Measurements from ENCODE around the gene RAB5A. TPM values are rescaled to one million over a fixed set of nuclear protein-coding genes. Genes with fewer than 3 reads are reported as not detected.
"Not testable (repeated sequence)": the region's sequence is repeated elsewhere in the genome, so short reads cannot be mapped to it uniquely, and the experiment has no call there.

The RAB5A gene
- total RNA-seq, 1 experiment from 2014 or later, result 34.4 TPM

GRCh38 chr3:19937459-19938294 lies 9.2 kb upstream of the RAB5A start:
- Histone ChIP-seq H3K4me3 (ENCODE audit: insufficient read depth, low read depth, low read length) (no peak overlapping the region), H3K36me3 (replicated peaks; ENCODE audit: control insufficient read depth, insufficient read depth, low read length) (no peaks in the 10 kb centered on the region)
- DNase-seq, result no peak

GRCh38 chr3:19938295-19938627 lies 8.6 kb upstream of the RAB5A start:
- Histone ChIP-seq H3K4me3 (ENCODE audit: insufficient read depth, low read depth, low read length) (no peak overlapping the region), H3K36me3 (replicated peaks; ENCODE audit: control insufficient read depth, insufficient read depth, low read length) (no peaks in the 10 kb centered on the region), H3K27me3 (ENCODE audit: control insufficient read depth, insufficient read depth, low read length) (no peaks in the 10 kb centered on the region)
- no peak for DNase-seq

More at GRCh38 chr3:19937459-19938294, 9.2 kb upstream of the RAB5A start:
- no peaks in the 10 kb centered on the region for H3K27me3 ChIP-seq (ENCODE audit: control insufficient read depth, insufficient read depth, low read length)

DNA sequence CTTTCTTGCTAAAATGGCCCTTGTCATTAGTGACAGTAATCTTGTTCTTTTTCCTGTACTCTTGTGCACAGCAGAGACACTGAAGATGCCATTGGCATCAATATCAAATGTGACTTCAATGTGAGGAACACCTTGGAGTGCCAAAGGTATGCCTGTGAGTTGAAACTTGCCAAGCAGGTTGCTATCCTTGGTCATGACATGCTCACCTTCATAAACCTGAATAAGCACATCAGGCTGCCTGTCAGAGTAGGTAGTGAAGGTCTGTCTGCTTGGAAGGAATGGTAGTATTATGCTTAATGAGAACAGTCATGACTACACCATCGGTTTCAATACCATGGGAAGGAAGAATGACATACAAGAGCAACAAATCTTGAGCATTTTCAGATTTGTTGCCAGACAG lies 6.3 kb upstream of the RAB5A start:
- no peak for DNase-seq
- H3K36me3 ChIP-seq (replicated peaks; ENCODE audit: control insufficient read depth, insufficient read depth, low read length), result no peaks in the 10 kb centered on the region
- H3K4me3 ChIP-seq (ENCODE audit: insufficient read depth, low read depth, low read length), result no peak overlapping the region
- H3K27me3 ChIP-seq (ENCODE audit: control insufficient read depth, insufficient read depth, low read length), result no peaks in the 10 kb centered on the region

DNA sequence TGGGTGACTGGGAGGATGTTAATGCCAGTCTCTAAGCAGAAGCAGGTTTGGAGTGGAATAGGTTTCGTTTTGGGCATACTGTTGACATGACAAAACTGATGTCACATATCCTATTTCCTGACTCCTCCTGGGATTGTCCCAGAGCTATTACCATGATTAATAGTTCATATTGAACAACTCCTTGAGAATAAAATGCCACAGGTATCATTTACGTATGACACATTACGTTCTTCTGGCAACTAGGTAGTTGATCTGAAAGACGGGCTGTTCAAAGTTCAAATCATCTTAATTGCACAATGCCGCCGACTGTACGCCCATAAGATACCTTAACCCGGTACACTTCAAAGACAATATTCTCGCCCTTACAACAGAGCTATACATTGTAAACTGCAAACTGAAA lies 1.4 kb upstream of the RAB5A start:
- DNase-seq, result no peak
- Histone ChIP-seq H3K27me3 (ENCODE audit: control insufficient read depth, insufficient read depth, low read length) (no peaks in the 10 kb centered on the region), H3K36me3 (replicated peaks; ENCODE audit: control insufficient read depth, insufficient read depth, low read length) (no peaks in the 10 kb centered on the region), H3K4me3 (ENCODE audit: insufficient read depth, low read depth, low read length) (no peak overlapping the region)

- Histone ChIP-seq H3K36me3 (replicated peaks; ENCODE audit: control insufficient read depth, insufficient read depth, low read length) (peaks cover 3% of the 10 kb centered on the region), H3K4me3 (ENCODE audit: insufficient read depth, low read depth, low read length) (peak overlapping the region; percentile 59), H3K27me3 (ENCODE audit: control insufficient read depth, insufficient read depth, low read length) (no peaks in the 10 kb centered on the region)
- no peak for DNase-seq
Measured at GRCh38 chr3:19945969-19946831, 697 bp upstream of the RAB5A start.

DNA sequence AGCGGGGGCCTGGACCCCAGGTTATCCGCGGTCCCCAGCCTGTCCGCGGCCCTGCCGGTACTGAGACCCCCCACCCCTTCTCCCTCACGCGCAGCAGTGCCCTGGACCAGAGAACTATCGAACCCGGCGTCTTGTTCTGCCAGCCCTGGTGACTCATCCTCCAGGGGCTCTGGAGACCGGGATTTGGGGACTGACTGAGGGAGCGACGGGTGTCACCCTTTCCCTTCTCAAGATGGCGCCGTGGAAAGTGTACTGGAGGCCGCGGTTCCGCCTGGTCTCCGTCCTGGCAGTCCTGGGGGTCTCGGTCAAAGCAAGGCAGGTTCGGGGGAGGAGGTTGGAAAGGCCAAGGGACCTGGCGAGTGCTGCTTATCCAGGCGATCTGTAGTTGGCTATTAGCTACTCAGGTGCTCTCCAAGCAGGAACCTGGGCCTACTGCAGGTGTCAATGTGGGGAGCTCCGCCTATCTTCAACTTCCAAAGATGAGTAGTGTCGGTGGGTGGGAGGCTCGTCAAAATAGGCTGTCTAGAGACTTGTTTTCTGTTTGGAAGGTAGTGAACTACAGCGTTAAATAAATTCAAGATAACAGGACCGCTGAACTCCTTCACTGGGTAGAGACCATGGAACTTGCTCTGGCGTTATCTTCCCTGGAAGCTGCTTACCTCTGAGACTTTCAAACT lies 790 bp downstream of the RAB5A start:
- DNase-seq, result peak; percentile 63
- H3K4me3 ChIP-seq (ENCODE audit: insufficient read depth, low read depth, low read length), result peak overlapping the region; percentile 96
- peaks cover 10% of the 10 kb centered on the region for H3K36me3 ChIP-seq (replicated peaks; ENCODE audit: control insufficient read depth, insufficient read depth, low read length)
- no peaks in the 10 kb centered on the region for H3K27me3 ChIP-seq (ENCODE audit: control insufficient read depth, insufficient read depth, low read length)

DNA sequence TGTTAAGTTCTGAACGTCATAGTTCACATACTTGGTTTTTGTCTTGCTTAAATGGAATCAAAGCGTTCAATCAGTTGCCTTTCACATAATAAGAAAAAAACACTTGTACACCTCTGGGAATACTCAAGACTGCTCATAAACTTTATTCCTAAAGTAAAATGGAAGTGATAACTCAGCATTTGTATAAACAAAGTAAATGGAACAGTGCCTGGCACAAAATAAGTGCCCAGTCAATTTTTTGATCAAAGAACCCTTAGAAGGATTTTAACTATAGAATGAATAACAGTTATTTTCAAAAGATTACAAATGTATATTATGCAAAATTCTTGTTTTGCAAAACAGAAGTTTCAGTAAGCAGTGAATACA lies 1.3 kb downstream of the RAB5A start:
- DNase-seq, result no peak
- H3K36me3 ChIP-seq (replicated peaks; ENCODE audit: control insufficient read depth, insufficient read depth, low read length), result peaks cover 11% of the 10 kb centered on the region
- peak overlapping the region; percentile 96 for H3K4me3 ChIP-seq (ENCODE audit: insufficient read depth, low read depth, low read length)
- no peaks in the 10 kb centered on the region for H3K27me3 ChIP-seq (ENCODE audit: control insufficient read depth, insufficient read depth, low read length)

- DNase-seq, result no peak
- peaks cover 23% of the 10 kb centered on the region for H3K36me3 ChIP-seq (replicated peaks; ENCODE audit: control insufficient read depth, insufficient read depth, low read length)
- no peaks in the 10 kb centered on the region for H3K27me3 ChIP-seq (ENCODE audit: control insufficient read depth, insufficient read depth, low read length)
- no peak overlapping the region for H3K4me3 ChIP-seq (ENCODE audit: insufficient read depth, low read depth, low read length)
Measured at GRCh38 chr3:19950316-19950715, 3.4 kb downstream of the RAB5A start.

- no peak for DNase-seq
- Histone ChIP-seq H3K4me3 (ENCODE audit: insufficient read depth, low read depth, low read length) (no peak overlapping the region), H3K36me3 (replicated peaks; ENCODE audit: control insufficient read depth, insufficient read depth, low read length) (peaks cover 25% of the 10 kb centered on the region), H3K27me3 (ENCODE audit: control insufficient read depth, insufficient read depth, low read length) (no peaks in the 10 kb centered on the region)
Measured at GRCh38 chr3:19954676-19955075, 7.8 kb downstream of the RAB5A start.

- H3K27me3 ChIP-seq (ENCODE audit: control insufficient read depth, insufficient read depth, low read length); H3K4me3 ChIP-seq (ENCODE audit: insufficient read depth, low read depth, low read length); DNase-seq: not testable (repeated sequence)
- H3K36me3 ChIP-seq (replicated peaks; ENCODE audit: control insufficient read depth, insufficient read depth, low read length), result peaks cover 17% of the 10 kb centered on the region
Measured at GRCh38 chr3:19957354-19957753, 10.5 kb downstream of the RAB5A start.

GRCh38 chr3:19959505-19959904 lies 12.6 kb downstream of the RAB5A start:
- Histone ChIP-seq H3K27me3 (ENCODE audit: control insufficient read depth, insufficient read depth, low read length) (no peaks in the 10 kb centered on the region), H3K36me3 (replicated peaks; ENCODE audit: control insufficient read depth, insufficient read depth, low read length) (peaks cover 8% of the 10 kb centered on the region), H3K4me3 (ENCODE audit: insufficient read depth, low read depth, low read length) (no peak overlapping the region)
- DNase-seq, result no peak

DNA sequence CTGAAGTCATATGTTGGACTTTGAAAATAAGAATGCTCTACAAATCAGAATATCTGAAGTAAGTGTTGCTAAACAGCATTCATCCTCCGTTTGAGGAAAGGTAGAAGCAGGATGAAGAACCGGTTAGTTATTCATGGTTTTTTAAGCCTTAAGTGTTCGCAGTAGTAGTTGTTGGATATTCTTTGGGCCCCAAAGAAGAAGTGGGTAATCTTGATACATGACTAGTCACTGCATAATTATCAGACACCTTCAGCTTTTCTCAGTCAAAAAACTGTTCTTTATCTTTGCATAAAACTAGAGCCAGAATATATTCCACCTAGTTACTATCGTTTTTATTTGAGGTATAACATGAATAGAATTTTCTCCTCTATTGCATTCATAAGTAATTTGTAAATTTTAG lies 13.8 kb downstream of the RAB5A start:
- DNase-seq, result no peak
- Histone ChIP-seq H3K4me3 (ENCODE audit: insufficient read depth, low read depth, low read length) (no peak overlapping the region), H3K36me3 (replicated peaks; ENCODE audit: control insufficient read depth, insufficient read depth, low read length) (peaks cover 4% of the 10 kb centered on the region), H3K27me3 (ENCODE audit: control insufficient read depth, insufficient read depth, low read length) (no peaks in the 10 kb centered on the region)

GRCh38 chr3:19961960-19962359 lies 15.1 kb downstream of the RAB5A start:
- H3K27me3 ChIP-seq (ENCODE audit: control insufficient read depth, insufficient read depth, low read length), result no peaks in the 10 kb centered on the region
- H3K36me3 ChIP-seq (replicated peaks; ENCODE audit: control insufficient read depth, insufficient read depth, low read length), result peaks cover 2% of the 10 kb centered on the region
- DNase-seq, result no peak
- H3K4me3 ChIP-seq (ENCODE audit: insufficient read depth, low read depth, low read length), result no peak overlapping the region

GRCh38 chr3:19967208-19967607 lies 20.3 kb downstream of the RAB5A start:
- Histone ChIP-seq H3K4me3 (ENCODE audit: insufficient read depth, low read depth, low read length) (no peak overlapping the region), H3K27me3 (ENCODE audit: control insufficient read depth, insufficient read depth, low read length) (no peaks in the 10 kb centered on the region), H3K36me3 (replicated peaks; ENCODE audit: control insufficient read depth, insufficient read depth, low read length) (no peaks in the 10 kb centered on the region; the same call in none of the 2 replicates)
- DNase-seq, result no peak

Measured in H7 (cell line).